HUES6 (cell line): Measurements from ENCODE around the gene TGFA.

Experiments
- H3K27ac ChIP-seq: 2 replicates; pipeline ENCODE4 v1.7.0; 2013; ENCODE audit warnings: low read depth, mild to moderate bottlenecking, low read length, inconsistent platforms
- H3K27me3 ChIP-seq: 2 replicates; pipeline ENCODE4 v1.6.1; 2013; ENCODE audit warnings: low read length; ENCODE audit not compliant: control insufficient read depth, insufficient read depth
- H3K36me3 ChIP-seq: 2 replicates; pipeline ENCODE4 v1.6.1; 2013; ENCODE audit warnings: low read length; ENCODE audit not compliant: control insufficient read depth, insufficient read depth
- H3K4me1 ChIP-seq: 2 replicates; pipeline ENCODE4 v1.6.1; 2013; ENCODE audit warnings: low read length; ENCODE audit not compliant: control insufficient read depth, insufficient read depth
- H3K4me3 ChIP-seq: 2 replicates; pipeline ENCODE4 v1.5.1; 2013; ENCODE audit warnings: low read depth, low read length
- H3K9ac ChIP-seq: one replicate; pipeline ENCODE4 v1.6.1; 2013; ENCODE audit warnings: mild to moderate bottlenecking, low read length
- H3K9me3 ChIP-seq: 2 replicates; pipeline ENCODE4 v1.6.1; 2013; ENCODE audit warnings: low read depth, low read length; ENCODE audit not compliant: control insufficient read depth, insufficient read depth

TGFA gene

DNA sequence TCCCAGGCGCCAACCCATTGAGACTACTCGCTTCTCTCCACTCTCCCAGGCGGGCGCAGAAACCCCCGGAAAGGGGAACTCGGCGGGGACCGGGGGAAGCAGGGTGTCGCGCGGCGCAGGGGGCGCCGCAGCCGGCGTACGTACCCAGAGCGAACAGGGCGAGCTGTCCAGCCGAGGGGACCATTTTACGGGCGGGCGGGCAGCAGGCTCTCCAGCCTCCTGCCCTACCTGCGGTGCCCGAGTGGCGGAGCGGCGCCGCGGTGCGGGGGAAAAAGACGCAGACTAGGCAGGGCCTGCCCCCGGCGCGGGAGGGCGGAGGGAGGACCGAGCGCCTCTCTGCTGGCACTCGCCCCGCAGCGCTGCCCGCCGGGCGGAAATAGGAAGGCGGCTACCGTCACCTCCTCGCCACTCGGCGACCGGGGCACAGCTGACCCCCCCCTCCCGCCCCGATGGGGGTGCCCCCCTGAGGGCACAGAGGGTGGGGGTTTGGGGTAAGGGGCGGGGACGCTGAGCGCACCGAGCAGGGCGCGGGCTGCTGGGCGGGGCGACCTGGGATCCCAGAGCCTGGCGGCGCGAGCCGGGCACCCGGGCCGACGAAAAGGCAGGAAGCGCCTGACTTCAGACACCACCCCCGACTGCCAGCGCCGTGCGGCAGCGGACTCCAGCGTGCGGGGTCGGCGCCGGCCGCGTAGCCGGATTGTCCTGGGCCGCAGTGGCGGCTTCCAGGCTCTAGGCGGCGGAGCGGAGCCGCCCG, at the start of gene TGFA:
TGFA (minus strand) TSS at position 243 of the 754 bp plus-strand sequence; CDS start at position 184, 59 bp downstream.
- Histone ChIP-seq H3K9ac (peak within 1 kb of the TSS; percentile 66), H3K4me1 (peaks cover 14% of the 10 kb centered on the region), H3K36me3 (no peaks in the 10 kb centered on the region), H3K27ac (peak within 1 kb of the TSS; percentile 11; the same call in 1 of the 2 replicates), H3K9me3 (no peaks in the 10 kb centered on the region), H3K4me3 (peak within 1 kb of the TSS; percentile 85), H3K27me3 (peaks cover 37% of the 10 kb centered on the region)

DNA sequence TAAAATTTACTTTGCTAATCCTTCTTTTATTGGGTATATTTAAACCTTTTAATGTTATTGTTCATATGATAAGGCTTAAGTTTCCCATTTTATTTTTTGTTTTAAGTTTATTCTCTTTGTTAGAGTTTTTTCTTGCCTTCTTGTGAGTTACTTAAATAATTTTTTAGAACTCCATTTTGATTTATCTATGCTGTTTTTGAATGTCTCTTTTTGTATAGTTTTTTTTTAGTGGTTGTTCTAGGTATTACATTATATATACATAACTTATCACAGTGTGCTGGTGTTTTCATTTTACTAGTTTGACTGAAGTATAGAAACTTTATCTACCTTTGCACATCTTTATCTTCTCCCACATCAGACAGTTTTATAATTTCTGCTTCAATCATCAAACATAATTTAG, 49.4 kb upstream of the TGFA start:
- Histone ChIP-seq H3K27me3 (no peaks in the 10 kb centered on the region), H3K9me3 (peaks cover 6% of the 10 kb centered on the region), H3K36me3 (no peaks in the 10 kb centered on the region), H3K9ac (no peak overlapping the region), H3K4me3 (no peak overlapping the region), H3K27ac (no peak overlapping the region), H3K4me1 (no peaks in the 10 kb centered on the region)

DNA sequence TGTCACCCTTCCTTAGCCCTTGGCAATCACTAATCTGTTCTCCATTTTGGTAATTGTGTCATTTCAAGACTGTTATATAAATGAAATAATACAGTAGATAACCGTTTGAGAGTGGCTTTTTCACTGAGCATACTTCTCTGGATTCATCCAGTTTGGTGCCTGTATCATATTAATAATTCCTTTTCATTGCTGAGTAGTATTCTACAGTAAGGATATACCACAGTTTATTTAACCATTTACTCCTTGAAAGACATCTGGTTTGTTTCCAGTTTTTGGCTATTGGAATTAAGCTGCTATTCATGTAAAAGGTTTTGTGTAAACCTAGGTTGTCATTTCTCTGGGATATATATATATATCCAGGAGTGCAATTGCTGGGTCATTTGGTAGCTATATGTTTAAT, 44.6 kb upstream of the TGFA start:
- Histone ChIP-seq H3K27ac (no peak overlapping the region), H3K9ac (no peak overlapping the region), H3K4me3 (no peak overlapping the region), H3K27me3 (no peaks in the 10 kb centered on the region), H3K9me3 (peaks cover 9% of the 10 kb centered on the region), H3K4me1 (no peaks in the 10 kb centered on the region), H3K36me3 (no peaks in the 10 kb centered on the region)

DNA sequence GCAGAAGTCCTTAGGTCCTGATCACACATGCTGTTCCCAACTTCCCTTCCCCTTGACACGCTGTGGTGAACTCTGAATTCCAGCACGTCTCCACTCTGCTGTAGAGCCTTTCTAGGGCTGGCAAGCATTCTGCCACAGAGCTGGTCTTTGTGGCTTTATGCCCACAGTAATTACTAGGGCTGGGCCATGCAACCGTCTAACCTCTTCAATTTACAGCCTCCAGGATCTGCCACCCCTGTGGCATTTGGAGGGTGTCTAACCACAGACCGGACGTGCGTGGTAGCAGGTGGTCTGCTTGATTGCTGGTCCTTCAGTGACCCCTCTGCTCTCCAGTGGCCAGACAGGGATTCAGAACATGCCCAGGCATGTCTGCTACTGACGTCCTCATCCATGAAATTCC, 43.1 kb upstream of the TGFA start:
- Histone ChIP-seq H3K9ac (no peak overlapping the region), H3K27me3 (no peaks in the 10 kb centered on the region), H3K27ac (no peak overlapping the region), H3K4me3 (no peak overlapping the region), H3K4me1 (no peaks in the 10 kb centered on the region), H3K9me3 (peaks cover 9% of the 10 kb centered on the region), H3K36me3 (no peaks in the 10 kb centered on the region)

DNA sequence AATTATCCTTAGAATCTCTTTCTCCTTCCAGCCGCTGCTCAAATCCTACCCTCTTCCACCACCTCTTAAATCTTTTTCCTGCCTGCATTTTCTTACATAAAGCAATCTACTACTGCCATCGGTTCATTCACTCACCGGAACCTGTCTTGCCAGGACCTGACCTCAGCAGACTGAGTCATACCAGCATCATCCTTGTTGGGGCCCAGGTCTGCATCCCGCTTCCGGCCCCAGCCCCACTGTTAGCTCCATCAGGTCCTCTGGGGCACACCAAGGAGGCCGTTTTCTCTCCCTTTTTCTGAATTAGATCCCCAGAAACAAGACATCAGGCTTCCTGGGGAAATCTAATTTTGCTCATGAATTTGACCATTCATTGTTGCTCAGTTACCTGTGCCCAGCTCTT, 42.7 kb upstream of the TGFA start:
- Histone ChIP-seq H3K27ac (no peak overlapping the region), H3K9ac (no peak overlapping the region), H3K4me3 (no peak overlapping the region)

DNA sequence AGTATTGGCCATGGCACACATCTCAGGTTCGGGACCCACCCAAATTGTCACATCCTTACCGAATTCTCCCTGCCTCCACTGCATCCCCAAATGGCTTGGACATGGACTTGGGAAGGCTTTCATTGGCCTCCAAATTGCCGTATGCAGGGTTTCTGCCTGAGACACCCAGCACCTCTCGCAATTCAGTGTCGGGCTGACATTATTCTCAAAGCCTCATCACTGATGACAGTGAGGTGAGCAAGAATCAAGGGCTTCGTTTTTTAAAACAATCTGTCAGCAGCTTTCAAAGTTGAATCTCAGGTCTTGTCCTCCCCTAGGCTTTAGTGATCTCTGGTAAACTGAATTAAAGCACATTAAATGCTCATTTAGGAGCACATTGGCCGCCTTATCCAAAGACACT, 29.5 kb upstream of the TGFA start:
- no peaks in the 10 kb centered on the region; the same call in 1 of the 2 replicates for H3K4me1 ChIP-seq
- H3K9ac ChIP-seq: no peak overlapping the region
- H3K9me3 ChIP-seq: no peaks in the 10 kb centered on the region
- H3K4me3 ChIP-seq: no peak overlapping the region
- no peaks in the 10 kb centered on the region for H3K27me3 ChIP-seq
- H3K27ac ChIP-seq: no peak overlapping the region
- no peaks in the 10 kb centered on the region for H3K36me3 ChIP-seq

More for the DNA sequence above, 42.7 kb upstream of the TGFA start:
- Histone ChIP-seq H3K9me3 (peaks cover 9% of the 10 kb centered on the region), H3K27me3 (no peaks in the 10 kb centered on the region), H3K4me1 (no peaks in the 10 kb centered on the region), H3K36me3 (no peaks in the 10 kb centered on the region)

DNA sequence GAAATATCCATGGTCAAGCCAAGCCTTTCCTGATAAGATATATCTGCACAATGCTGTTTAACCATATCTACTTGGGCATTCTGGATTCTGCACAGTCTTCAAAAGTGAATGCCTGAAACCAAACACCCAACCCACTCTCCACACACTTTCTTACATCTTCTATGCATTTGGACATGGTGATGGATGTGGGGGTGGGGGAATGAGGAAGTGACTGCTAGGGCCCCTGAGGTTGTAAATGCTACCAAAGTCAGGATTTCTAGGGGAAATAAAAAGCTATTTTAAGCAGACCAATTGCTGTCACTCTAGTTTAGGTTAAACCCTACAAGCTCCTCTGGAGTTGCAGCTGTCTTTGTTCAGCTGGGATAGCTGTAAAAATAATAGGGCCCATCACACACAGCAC, 26.7 kb upstream of the TGFA start:
- H3K36me3 ChIP-seq: no peaks in the 10 kb centered on the region
- no peak overlapping the region for H3K27ac ChIP-seq
- H3K9me3 ChIP-seq: peaks cover 3% of the 10 kb centered on the region; the same call in 1 of the 2 replicates
- H3K27me3 ChIP-seq: no peaks in the 10 kb centered on the region
- H3K9ac ChIP-seq: no peak overlapping the region
- H3K4me3 ChIP-seq: no peak overlapping the region
- no peaks in the 10 kb centered on the region; the same call in 1 of the 2 replicates for H3K4me1 ChIP-seq

DNA sequence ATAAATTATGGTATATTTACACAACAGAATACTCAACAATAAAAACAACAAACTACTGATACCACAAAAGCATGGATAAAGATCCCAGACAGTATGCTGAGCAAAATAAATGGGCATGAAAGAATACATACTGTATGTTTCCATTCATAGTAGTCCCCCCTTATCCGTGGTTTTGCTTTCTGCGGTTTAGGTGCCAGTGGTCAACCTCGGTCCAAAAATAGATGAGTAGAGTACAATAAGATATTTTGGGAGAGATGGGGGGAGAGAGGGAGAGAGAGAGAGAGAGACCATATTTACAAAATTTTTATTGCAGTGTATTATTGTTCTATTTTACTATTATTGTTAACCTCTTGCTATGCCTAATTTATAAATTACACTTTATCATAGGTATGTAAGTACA, 21.0 kb upstream of the TGFA start:
- Histone ChIP-seq H3K27me3 (0 out of 2 replicates have a peak, but pooled peaks cover 8% of the 10 kb centered on the region), H3K9ac (no peak overlapping the region), H3K36me3 (no peaks in the 10 kb centered on the region), H3K9me3 (peaks cover 3% of the 10 kb centered on the region; the same call in 1 of the 2 replicates), H3K4me1 (peaks cover 7% of the 10 kb centered on the region; the same call in 1 of the 2 replicates), H3K4me3 (no peak overlapping the region), H3K27ac (no peak overlapping the region)

DNA sequence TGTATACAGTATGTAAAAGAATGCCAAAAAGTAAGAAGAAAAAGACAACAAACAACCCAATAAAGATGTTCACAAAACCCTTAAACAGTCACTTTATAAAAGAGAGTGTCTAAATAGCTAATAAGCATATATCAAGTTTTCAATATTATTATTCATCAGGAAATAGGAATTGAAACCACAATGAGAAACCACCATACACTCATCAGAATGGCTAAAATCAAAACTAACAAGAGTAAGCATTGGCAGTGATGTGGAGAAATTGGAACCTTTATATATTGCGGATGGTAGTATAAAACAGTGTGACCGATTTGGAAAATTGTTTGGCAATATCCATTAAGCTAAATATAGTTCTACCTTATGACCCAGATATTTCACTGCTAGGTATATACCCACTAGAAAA, 20.5 kb upstream of the TGFA start:
- Histone ChIP-seq H3K9me3 (peaks cover 3% of the 10 kb centered on the region; the same call in 1 of the 2 replicates), H3K27me3 (0 out of 2 replicates have a peak, but pooled peaks cover 8% of the 10 kb centered on the region), H3K27ac (no peak overlapping the region), H3K4me3 (no peak overlapping the region), H3K9ac (no peak overlapping the region), H3K36me3 (no peaks in the 10 kb centered on the region), H3K4me1 (peaks cover 7% of the 10 kb centered on the region; the same call in 1 of the 2 replicates)

DNA sequence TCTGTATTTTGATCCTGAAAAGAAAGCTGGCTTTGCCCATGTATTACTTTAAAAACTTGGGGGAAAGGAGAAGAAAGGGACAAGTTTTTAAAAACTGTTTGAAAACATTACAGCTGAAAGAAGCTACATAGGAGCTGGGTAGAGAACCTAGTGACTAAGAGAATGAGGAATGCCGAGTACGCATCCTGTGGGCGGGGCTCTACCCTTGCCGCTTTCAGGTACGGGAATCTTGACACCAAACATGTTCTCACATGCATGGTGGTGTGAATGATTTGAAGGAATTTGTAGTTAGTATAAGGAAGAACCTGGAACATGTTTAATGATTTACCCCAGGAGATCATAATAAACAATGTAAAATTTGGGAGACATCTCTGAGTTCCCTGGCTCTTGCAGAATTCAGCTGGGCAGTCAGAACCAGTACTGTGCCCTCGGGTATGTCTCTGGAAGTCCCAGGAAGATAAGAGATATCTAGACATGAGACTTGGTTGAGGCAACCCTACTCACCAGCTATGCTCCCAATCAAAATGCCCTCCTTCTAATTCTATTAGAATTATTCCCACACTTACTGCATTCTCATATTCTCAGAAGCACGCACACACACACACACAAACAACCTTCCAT, 16.5 kb upstream of the TGFA start:
- no peaks in the 10 kb centered on the region for H3K9me3 ChIP-seq
- no peak overlapping the region for H3K4me3 ChIP-seq
- H3K9ac ChIP-seq: no peak overlapping the region
- H3K36me3 ChIP-seq: no peaks in the 10 kb centered on the region
- H3K4me1 ChIP-seq: peaks cover 7% of the 10 kb centered on the region; the same call in 1 of the 2 replicates
- H3K27ac ChIP-seq: no peak overlapping the region
- 0 out of 2 replicates have a peak, but pooled peaks cover 8% of the 10 kb centered on the region for H3K27me3 ChIP-seq

DNA sequence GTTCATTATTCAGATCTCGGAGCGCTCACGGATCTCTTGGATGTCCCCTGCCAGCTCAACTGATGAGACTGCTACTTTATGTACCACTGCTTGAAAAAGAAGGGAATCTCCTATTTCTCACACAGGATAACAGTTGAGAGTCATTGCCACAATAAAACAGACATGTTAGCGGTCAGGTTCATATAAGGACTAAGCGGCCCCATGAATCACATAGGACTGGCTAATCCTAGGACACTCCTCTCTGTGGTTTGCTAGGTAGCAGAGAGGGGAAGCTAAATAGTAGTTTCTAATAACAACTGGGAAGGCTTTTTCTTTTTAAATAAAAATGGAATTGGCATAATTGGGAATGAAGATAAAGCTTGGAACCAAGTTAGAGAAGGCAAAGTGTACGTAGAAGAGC, 15.9 kb upstream of the TGFA start:
- Histone ChIP-seq H3K9ac (no peak overlapping the region), H3K27me3 (0 out of 2 replicates have a peak, but pooled peaks cover 8% of the 10 kb centered on the region), H3K9me3 (no peaks in the 10 kb centered on the region), H3K27ac (no peak overlapping the region), H3K4me3 (no peak overlapping the region), H3K36me3 (no peaks in the 10 kb centered on the region), H3K4me1 (peaks cover 7% of the 10 kb centered on the region; the same call in 1 of the 2 replicates)
